ENCODE results near the gene POTEF. TPM values are rescaled to one million over a fixed set of nuclear protein-coding genes. Genes with fewer than 3 reads are reported as not detected.
"Not testable (repeated sequence)": the region's sequence is repeated elsewhere in the genome, so short reads cannot be mapped to it uniquely, and the experiment has no call there.

The POTEF gene
- total RNA-seq, 2 donors from 2014 or later: not detected

DNA sequence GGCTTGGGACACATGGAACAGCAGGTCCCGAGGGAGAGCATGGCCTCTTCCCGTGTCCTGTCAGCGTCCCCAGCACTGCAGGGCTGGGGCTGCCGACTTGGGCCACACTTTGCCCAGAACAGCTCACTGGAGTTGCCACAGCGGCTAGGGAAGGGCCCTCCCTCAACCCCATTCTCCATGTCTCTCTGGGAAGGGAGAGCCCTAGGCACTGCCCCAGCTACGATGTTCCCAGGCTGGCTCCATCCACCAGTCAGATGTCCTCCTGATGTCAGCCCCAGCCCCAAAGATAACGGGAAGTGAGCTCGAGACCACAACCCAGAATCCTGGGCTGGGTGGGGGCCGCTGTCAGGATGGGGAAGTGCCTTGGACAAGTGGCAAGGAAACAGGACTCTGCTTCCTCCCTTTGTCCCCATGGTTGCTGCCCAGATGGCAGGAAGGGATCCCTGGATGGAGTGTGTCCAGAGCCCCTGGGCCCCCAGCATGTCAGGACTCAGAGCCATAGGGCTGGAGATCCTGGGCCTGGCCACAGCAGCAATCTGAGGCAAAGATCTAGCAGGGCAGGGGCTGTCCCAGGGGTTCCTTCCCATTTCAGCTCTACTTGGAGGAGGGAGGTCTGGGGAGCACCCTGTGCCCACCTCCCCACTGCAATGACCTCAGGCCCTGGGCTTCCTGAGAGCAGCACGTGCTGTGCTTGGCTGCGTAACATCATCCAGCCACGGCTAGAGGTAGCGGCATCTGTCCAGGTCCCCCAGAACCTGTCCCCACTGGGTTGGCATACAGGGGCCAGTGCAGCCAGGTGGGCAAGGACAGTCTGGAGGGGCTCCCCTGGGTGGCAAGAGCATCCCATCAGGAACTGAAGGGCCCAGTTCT lies 13.6 kb upstream of the POTEF start:
- H3K4me1 Mint-ChIP-seq; ATAC-seq (replicated peaks); H3K27me3 Mint-ChIP-seq; H3K9me3 Mint-ChIP-seq; H3K36me3 Mint-ChIP-seq (ENCODE audit: low read depth); H3K27ac Mint-ChIP-seq: not testable (repeated sequence)
- peak overlapping the region; percentile 79 for H3K4me3 Mint-ChIP-seq

- H3K4me1 Mint-ChIP-seq; H3K4me3 Mint-ChIP-seq; H3K27me3 Mint-ChIP-seq; H3K36me3 Mint-ChIP-seq (ENCODE audit: low read depth); H3K27ac Mint-ChIP-seq; ATAC-seq (replicated peaks); H3K9me3 Mint-ChIP-seq: not testable (repeated sequence)
Observed at GRCh38 chr2:130141645-130142370, 12.8 kb upstream of the POTEF start.

GRCh38 chr2:130141002-130141401 lies 12.0 kb upstream of the POTEF start:
- not testable (repeated sequence) for H3K4me3 Mint-ChIP-seq; H3K27ac Mint-ChIP-seq; ATAC-seq (replicated peaks); H3K9me3 Mint-ChIP-seq; H3K27me3 Mint-ChIP-seq; H3K4me1 Mint-ChIP-seq; H3K36me3 Mint-ChIP-seq (ENCODE audit: low read depth)

DNA sequence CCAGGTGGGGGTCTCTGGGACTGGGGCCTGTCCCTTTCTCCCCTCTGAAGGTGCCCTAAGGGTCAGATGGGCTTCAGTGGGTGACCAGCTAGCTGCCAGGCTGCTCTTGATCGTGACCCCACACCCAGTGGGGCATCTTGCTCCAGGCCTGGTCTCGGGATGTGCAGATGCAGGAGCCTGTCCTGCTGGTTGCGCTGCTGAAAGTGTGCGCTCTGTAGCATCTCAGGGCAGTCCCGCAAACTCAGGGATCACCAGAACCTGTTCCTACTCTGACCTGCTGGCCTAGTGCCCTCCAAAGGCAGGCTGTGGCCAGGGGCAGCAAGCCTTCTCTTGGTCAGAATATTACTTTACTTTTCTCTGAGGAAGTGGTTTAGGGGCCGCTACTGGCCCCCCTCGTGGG lies 11.5 kb upstream of the POTEF start:
- H3K4me1 Mint-ChIP-seq; ATAC-seq (replicated peaks); H3K27ac Mint-ChIP-seq; H3K27me3 Mint-ChIP-seq; H3K9me3 Mint-ChIP-seq; H3K4me3 Mint-ChIP-seq; H3K36me3 Mint-ChIP-seq (ENCODE audit: low read depth): not testable (repeated sequence)

GRCh38 chr2:130139331-130140280 lies 10.6 kb upstream of the POTEF start:
- not testable (repeated sequence) for ATAC-seq (replicated peaks); H3K4me3 Mint-ChIP-seq; H3K9me3 Mint-ChIP-seq; H3K36me3 Mint-ChIP-seq (ENCODE audit: low read depth); H3K27me3 Mint-ChIP-seq; H3K4me1 Mint-ChIP-seq; H3K27ac Mint-ChIP-seq

DNA sequence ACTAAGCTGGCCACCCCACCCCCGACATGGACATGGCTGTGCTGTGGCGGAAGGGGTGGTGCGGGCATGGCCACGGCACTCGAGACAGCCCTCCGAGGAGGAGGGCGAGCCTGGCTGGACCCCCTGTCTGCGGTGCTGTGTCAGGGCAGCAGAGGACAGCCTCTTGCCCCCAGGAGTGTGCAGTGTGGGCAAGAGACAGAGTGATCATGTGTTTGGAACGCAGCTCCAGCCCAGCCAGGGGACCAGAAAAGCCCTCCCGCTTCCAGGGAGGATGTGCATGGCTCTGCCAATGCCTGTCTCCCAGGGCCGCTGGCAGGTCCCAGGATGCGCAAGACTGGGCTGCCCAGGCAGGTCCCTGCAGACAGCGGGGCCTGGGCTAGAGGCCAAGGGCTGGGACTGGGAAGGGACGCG lies 9.8 kb upstream of the POTEF start:
- H3K4me1 Mint-ChIP-seq; H3K9me3 Mint-ChIP-seq; H3K27ac Mint-ChIP-seq; H3K4me3 Mint-ChIP-seq; H3K27me3 Mint-ChIP-seq; H3K36me3 Mint-ChIP-seq (ENCODE audit: low read depth); ATAC-seq (replicated peaks): not testable (repeated sequence)

- H3K27ac Mint-ChIP-seq; H3K27me3 Mint-ChIP-seq; H3K4me3 Mint-ChIP-seq; ATAC-seq (replicated peaks); H3K36me3 Mint-ChIP-seq (ENCODE audit: low read depth); H3K9me3 Mint-ChIP-seq; H3K4me1 Mint-ChIP-seq: not testable (repeated sequence)
Observed at GRCh38 chr2:130138326-130138725, 9.3 kb upstream of the POTEF start.

- ATAC-seq (replicated peaks); H3K36me3 Mint-ChIP-seq (ENCODE audit: low read depth); H3K9me3 Mint-ChIP-seq; H3K4me3 Mint-ChIP-seq; H3K27me3 Mint-ChIP-seq; H3K27ac Mint-ChIP-seq; H3K4me1 Mint-ChIP-seq: not testable (repeated sequence)
Observed at GRCh38 chr2:130137118-130137517, 8.1 kb upstream of the POTEF start.

GRCh38 chr2:130136546-130136945 lies 7.5 kb upstream of the POTEF start:
- not testable (repeated sequence) for H3K36me3 Mint-ChIP-seq (ENCODE audit: low read depth); H3K27ac Mint-ChIP-seq; ATAC-seq (replicated peaks); H3K9me3 Mint-ChIP-seq; H3K4me1 Mint-ChIP-seq; H3K4me3 Mint-ChIP-seq; H3K27me3 Mint-ChIP-seq

DNA sequence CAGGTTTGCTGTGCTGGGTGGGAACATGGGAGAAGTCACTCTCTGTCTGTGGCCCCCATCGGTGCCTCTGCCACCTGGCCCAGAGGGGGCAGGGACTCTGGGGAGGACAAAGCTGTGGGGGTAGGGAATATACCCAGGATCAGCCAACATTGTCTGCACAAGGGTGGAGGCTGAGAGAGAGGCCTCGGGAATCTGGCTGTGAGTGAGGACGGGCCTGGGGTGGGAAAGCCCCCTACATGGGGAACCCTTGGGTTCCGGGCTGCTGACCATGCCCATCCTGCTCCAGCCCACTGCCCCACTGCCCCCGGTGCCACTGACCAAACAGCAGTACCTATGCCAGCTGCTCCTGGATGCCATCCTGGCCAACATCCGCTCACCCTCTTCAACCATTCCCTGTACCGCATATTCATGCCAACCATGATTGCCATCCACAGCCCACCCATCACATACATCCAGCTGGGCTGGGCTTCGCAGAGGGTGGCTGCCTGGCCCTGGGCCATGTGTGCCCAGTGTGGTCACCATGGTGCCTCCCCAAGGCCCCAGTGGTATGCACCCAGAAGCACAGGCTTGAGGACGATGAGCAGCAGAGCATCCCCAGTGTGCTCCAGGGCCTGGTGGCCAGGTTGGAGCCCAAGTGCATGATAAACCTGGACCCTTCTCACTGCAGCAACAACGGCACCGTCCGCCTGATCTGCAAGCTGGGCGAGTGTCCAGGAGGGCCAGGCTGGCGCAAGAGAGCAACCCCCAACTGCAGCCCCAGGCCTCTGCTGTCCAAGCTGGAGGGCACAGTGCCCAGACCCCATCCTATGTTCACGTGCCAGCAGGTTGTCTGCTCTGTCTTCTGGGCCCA lies 6.9 kb upstream of the POTEF start:
- no peak for ATAC-seq (replicated peaks)
- Mint-ChIP-seq H3K4me3 (no peak overlapping the region), H3K36me3 (ENCODE audit: low read depth) (no peaks in the 10 kb centered on the region)

DNA sequence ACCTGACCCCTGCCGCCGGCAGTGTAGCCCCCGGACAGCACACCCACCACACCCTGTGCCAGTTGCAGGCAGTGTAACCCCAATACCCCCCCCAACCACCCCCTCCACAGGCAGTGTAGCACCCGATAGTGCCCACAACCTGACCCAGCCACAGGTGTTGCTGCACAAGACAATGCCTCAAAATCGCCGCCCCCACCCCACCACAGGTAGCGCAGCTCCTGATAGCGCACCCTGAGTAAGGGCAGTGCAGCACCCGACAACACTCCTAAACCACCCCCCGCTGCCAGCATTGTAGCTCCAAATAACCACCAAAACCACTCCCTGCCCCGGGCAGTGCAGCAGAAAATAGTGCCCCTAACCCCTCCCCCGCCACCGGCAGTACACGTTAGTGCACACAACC lies 558 bp downstream of the POTEF start:
- not testable (repeated sequence) for H3K36me3 Mint-ChIP-seq (ENCODE audit: low read depth); H3K27ac Mint-ChIP-seq; H3K9me3 Mint-ChIP-seq; H3K4me3 Mint-ChIP-seq; ATAC-seq (replicated peaks); H3K4me1 Mint-ChIP-seq; H3K27me3 Mint-ChIP-seq

More for the DNA sequence above, 6.9 kb upstream of the POTEF start:
- H3K27me3 Mint-ChIP-seq: no peaks in the 10 kb centered on the region
- H3K9me3 Mint-ChIP-seq: no peaks in the 10 kb centered on the region
- no peak overlapping the region for H3K27ac Mint-ChIP-seq
- H3K4me1 Mint-ChIP-seq: no peaks in the 10 kb centered on the region

DNA sequence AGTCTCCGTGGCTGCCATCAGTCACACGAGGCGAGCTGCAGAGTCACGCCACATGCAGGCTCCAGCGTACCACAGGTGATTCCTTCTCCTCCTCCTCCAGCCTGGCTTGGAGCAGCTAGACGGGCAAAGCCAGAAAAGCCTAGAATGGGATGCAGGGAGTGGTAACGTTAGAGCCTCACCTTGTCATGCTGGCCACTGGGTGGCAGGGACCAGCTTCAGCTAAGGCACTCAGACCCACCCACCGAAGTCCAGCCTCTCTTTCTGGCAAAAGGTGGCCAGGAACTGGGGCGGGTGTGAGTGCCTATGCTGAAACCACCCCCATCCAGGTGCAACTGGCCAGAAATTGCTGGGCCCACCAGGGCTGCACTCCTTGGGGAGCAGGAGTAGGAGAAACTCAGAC lies 1.3 kb downstream of the POTEF start:
- H3K27ac Mint-ChIP-seq; H3K27me3 Mint-ChIP-seq; ATAC-seq (replicated peaks); H3K4me3 Mint-ChIP-seq; H3K4me1 Mint-ChIP-seq; H3K36me3 Mint-ChIP-seq (ENCODE audit: low read depth); H3K9me3 Mint-ChIP-seq: not testable (repeated sequence)

GRCh38 chr2:130120924-130121323 lies 8.1 kb downstream of the POTEF start:
- not testable (repeated sequence) for H3K27ac Mint-ChIP-seq; H3K4me3 Mint-ChIP-seq; H3K27me3 Mint-ChIP-seq; H3K4me1 Mint-ChIP-seq; ATAC-seq (replicated peaks); H3K9me3 Mint-ChIP-seq; H3K36me3 Mint-ChIP-seq (ENCODE audit: low read depth)
